Measurements from ENCODE around the gene B4GALNT2. TPM values are rescaled to one million over a fixed set of nuclear protein-coding genes. Genes with fewer than 3 reads are reported as not detected.

Gene B4GALNT2
- polyA plus RNA-seq, 1 donor from 2014 or later, result not detected

- Histone ChIP-seq H4K20me1 (ENCODE audit: insufficient read depth) (no peaks in the 10 kb centered on the region), H3K27me3 (ENCODE audit: insufficient read depth, low read depth, low read length) (no peaks in the 10 kb centered on the region), H3K9ac (ENCODE audit: low read length) (no peak overlapping the region), H3K9me2 (ENCODE audit: insufficient read depth, low read length) (no peaks in the 10 kb centered on the region), H3K79me2 (replicated peaks; ENCODE audit: insufficient read depth, low read length) (no peaks in the 10 kb centered on the region), H3K4me2 (ENCODE audit: low read length) (no peak overlapping the region), H3F3A (ENCODE audit: insufficient read depth, low read length, poor library complexity, severe bottlenecking) (no peaks in the 10 kb centered on the region), H3K9me3 (ENCODE audit: low read length) (no peaks in the 10 kb centered on the region), H2AFZ (ENCODE audit: low read depth, low read length) (no peak overlapping the region), H3K4me3 (ENCODE audit: low read length) (no peak overlapping the region), H3K36me3 (ENCODE audit: insufficient read depth, low read length) (no peaks in the 10 kb centered on the region), H3K27ac (ENCODE audit: low read length) (no peak overlapping the region)
- TF ChIP-seq REST (IDR thresholded peaks at IDR 0.05; ENCODE audit: borderline replicate concordance) (no peak), EZH2 (IDR thresholded peaks at IDR 0.05; ENCODE audit: borderline replicate concordance, insufficient read depth, low read length, poor library complexity, severe bottlenecking) (no peak), POLR2AphosphoS5 (IDR thresholded peaks at IDR 0.05) (no peak), MXI1 (conservative IDR thresholded peaks at IDR 0.05; ENCODE audit: poor library complexity, severe bottlenecking) (no peak), EP300 (conservative IDR thresholded peaks at IDR 0.05; ENCODE audit: poor library complexity, severe bottlenecking) (no peak), TAF1 (IDR thresholded peaks at IDR 0.05; ENCODE audit: low read depth) (no peak), RAD21 (conservative IDR thresholded peaks at IDR 0.05) (no peak), SMC3 (conservative IDR thresholded peaks at IDR 0.05; ENCODE audit: poor library complexity) (no peak)
- TF ChIP-seq, protein P1, sequence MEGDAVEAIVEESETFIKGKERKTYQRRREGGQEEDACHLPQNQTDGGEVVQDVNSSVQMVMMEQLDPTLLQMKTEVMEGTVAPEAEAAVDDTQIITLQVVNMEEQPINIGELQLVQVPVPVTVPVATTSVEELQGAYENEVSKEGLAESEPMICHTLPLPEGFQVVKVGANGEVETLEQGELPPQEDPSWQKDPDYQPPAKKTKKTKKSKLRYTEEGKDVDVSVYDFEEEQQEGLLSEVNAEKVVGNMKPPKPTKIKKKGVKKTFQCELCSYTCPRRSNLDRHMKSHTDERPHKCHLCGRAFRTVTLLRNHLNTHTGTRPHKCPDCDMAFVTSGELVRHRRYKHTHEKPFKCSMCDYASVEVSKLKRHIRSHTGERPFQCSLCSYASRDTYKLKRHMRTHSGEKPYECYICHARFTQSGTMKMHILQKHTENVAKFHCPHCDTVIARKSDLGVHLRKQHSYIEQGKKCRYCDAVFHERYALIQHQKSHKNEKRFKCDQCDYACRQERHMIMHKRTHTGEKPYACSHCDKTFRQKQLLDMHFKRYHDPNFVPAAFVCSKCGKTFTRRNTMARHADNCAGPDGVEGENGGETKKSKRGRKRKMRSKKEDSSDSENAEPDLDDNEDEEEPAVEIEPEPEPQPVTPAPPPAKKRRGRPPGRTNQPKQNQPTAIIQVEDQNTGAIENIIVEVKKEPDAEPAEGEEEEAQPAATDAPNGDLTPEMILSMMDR (IDR thresholded peaks at IDR 0.05; ENCODE audit: poor library complexity, severe bottlenecking), result peak; percentile 33
Measured at GRCh38 chr17:49180303-49180702, 47.7 kb downstream of the B4GALNT2 start.

DNA sequence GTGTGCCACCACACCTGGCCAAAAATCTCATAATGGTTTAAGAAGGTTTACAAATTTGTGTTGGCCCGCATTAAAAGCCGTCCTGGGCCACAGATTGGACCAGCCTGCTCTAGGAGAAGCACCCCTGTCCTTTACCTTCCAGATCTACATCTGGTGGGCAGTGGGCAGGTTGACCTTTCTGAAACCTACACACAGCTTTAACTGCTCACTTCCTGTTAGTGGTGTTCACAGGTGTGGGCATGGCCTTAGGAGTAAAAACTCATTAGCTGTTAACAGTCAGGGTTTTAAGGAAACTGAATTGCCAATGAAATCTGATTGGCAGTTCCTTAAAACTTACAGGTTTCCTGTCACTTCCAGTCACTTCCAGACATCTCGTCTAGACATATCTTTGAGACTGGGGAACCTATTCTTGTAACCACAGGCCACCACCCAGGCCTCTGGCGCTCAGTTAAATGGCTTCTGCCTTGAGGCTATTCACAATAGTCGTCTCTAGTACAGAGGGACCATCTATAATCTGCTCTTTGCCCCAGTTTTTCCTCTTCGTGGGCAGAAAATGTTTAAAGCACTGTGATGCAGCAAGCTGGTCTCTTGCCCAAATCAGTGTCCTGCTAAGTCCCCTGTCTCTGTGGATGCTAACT, 48.5 kb downstream of the B4GALNT2 start:
- Histone ChIP-seq H3K27ac (ENCODE audit: low read length) (no peak overlapping the region), H3K4me2 (ENCODE audit: low read length) (no peak overlapping the region), H2AFZ (ENCODE audit: low read depth, low read length) (no peak overlapping the region), H3K9me2 (ENCODE audit: insufficient read depth, low read length) (no peaks in the 10 kb centered on the region), H3K9ac (ENCODE audit: low read length) (no peak overlapping the region), H3K9me3 (ENCODE audit: low read length) (no peaks in the 10 kb centered on the region), H3K4me3 (ENCODE audit: low read length) (no peak overlapping the region), H3K36me3 (ENCODE audit: insufficient read depth, low read length) (no peaks in the 10 kb centered on the region), H3K27me3 (ENCODE audit: insufficient read depth, low read depth, low read length) (no peaks in the 10 kb centered on the region), H4K20me1 (ENCODE audit: insufficient read depth) (no peaks in the 10 kb centered on the region), H3K79me2 (replicated peaks; ENCODE audit: insufficient read depth, low read length) (no peaks in the 10 kb centered on the region), H3F3A (ENCODE audit: insufficient read depth, low read length, poor library complexity, severe bottlenecking) (no peaks in the 10 kb centered on the region)
- TF ChIP-seq TAF1 (IDR thresholded peaks at IDR 0.05; ENCODE audit: low read depth), result no peak
- TF ChIP-seq MXI1 (conservative IDR thresholded peaks at IDR 0.05; ENCODE audit: poor library complexity, severe bottlenecking), result no peak
- TF ChIP-seq POLR2AphosphoS5 (IDR thresholded peaks at IDR 0.05), result no peak
- TF ChIP-seq RAD21 (conservative IDR thresholded peaks at IDR 0.05), result no peak
- TF ChIP-seq REST (IDR thresholded peaks at IDR 0.05; ENCODE audit: borderline replicate concordance), result no peak
- TF ChIP-seq SMC3 (conservative IDR thresholded peaks at IDR 0.05; ENCODE audit: poor library complexity), result no peak
- TF ChIP-seq EP300 (conservative IDR thresholded peaks at IDR 0.05; ENCODE audit: poor library complexity, severe bottlenecking), result no peak
- no peak for TF ChIP-seq EZH2 (IDR thresholded peaks at IDR 0.05; ENCODE audit: borderline replicate concordance, insufficient read depth, low read length, poor library complexity, severe bottlenecking)
- TF ChIP-seq, protein P1 (IDR thresholded peaks at IDR 0.05; ENCODE audit: poor library complexity, severe bottlenecking), result no peak
